ENCODE data around the gene ALDH4A1. TPM values are rescaled to one million over a fixed set of nuclear protein-coding genes. Genes with fewer than 3 reads are reported as not detected.

Gene ALDH4A1
- total and polyA plus RNA-seq, 9 of the 15 experiments (the other 6 are each of a cell fraction or from before 2014, with no cell fraction given) = 0.27 to 31.4 (median 16.6) TPM

GRCh38 chr1:18934205-18935000 is 32.0 kb upstream of the ALDH4A1 start (continued):
- no peak for TF ChIP-seq REST (IDR thresholded peaks at IDR 0.05; ENCODE audit: borderline replicate concordance)
- no peak for TF ChIP-seq REST (CRISPR knock-in tag; IDR thresholded peaks at IDR 0.05; ENCODE audit: low read depth)
- no peak for TF ChIP-seq ELK1 (CRISPR knock-in tag; IDR thresholded peaks at IDR 0.05)
